Activated T-helper 1 cell treated with anti-CD3 and anti-CD28 coated beads, Interleukin-12 subunit alpha, Interleukin-12 subunit beta, Interleukin-2, Interleukin-4 antibody, amounts not matched to agents 30 ng/mL and 10 ng/mL and 1 ng/mL, durations not matched to agents 14 hours and 24 hours and 36 hours (primary cell): ENCODE results near the gene ZNF688. TPM values are rescaled to one million over a fixed set of nuclear protein-coding genes. Genes with fewer than 3 reads are reported as not detected.
"Not testable (repeated sequence)": the region's sequence is repeated elsewhere in the genome, so short reads cannot be mapped to it uniquely, and the experiment has no call there.

Experiments used
- DNase-seq: peaks from one replicate; pipeline ENCODE4 v3.0.0; 2021; ENCODE audit warnings: low spot score
- H3K27ac Mint-ChIP-seq: one replicate; pipeline ENCODE4 v1.8.0; 2021; ENCODE audit warnings: mild to moderate bottlenecking, mixed read lengths
- H3K27me3 Mint-ChIP-seq: one replicate; pipeline ENCODE4 v1.8.0; 2022; ENCODE audit warnings: mild to moderate bottlenecking, moderate library complexity, mixed read lengths; ENCODE audit not compliant: insufficient read depth
- H3K36me3 Mint-ChIP-seq: one replicate; pipeline ENCODE4 v1.8.0; 2021; ENCODE audit warnings: low read depth, mixed read lengths
- H3K4me1 Mint-ChIP-seq: one replicate; pipeline ENCODE4 v1.8.0; 2021; ENCODE audit warnings: low read depth, mixed read lengths
- H3K4me3 Mint-ChIP-seq: one replicate; pipeline ENCODE4 v1.8.0; 2021; ENCODE audit warnings: mild to moderate bottlenecking, moderate library complexity, mixed read lengths
- H3K9me3 Mint-ChIP-seq: one replicate; pipeline ENCODE4 v1.8.0; 2021; ENCODE audit warnings: mixed read lengths
- intact Hi-C: fragments of 100-400 bp; cut with micrococcal nuclease; formaldehyde crosslinking; loops from one replicate; pipeline ENCODE4 v1.15.1; 2024
- total RNA-seq: library from RNA; stranded (reverse); gene quantifications from 2 replicates; pipeline ENCODE4 v1.2.3, GENCODE V29; 2022

Gene ZNF688
- total RNA-seq, 1 donor from 2014 or later: 7.4 TPM

GRCh38 chr16:30522702-30523463, 48.6 kb downstream of the ZNF688 start:
- H3K9me3 Mint-ChIP-seq, H3K27me3 Mint-ChIP-seq, H3K4me3 Mint-ChIP-seq, DNase-seq, intact Hi-C loops: not testable (repeated sequence)
- peaks cover 16% of the 10 kb centered on the region for H3K4me1 Mint-ChIP-seq
- H3K36me3 Mint-ChIP-seq: peaks cover 32% of the 10 kb centered on the region
- H3K27ac Mint-ChIP-seq: peak overlapping the region; percentile 36

GRCh38 chr16:30521873-30522641, 49.5 kb downstream of the ZNF688 start:
- H3K27ac Mint-ChIP-seq: peak overlapping the region; percentile 36
- no peaks in the 10 kb centered on the region for H3K9me3 Mint-ChIP-seq
- intact Hi-C loops: no loop called here
- H3K4me1 Mint-ChIP-seq: peaks cover 9% of the 10 kb centered on the region
- H3K36me3 Mint-ChIP-seq: peaks cover 40% of the 10 kb centered on the region
- H3K27me3 Mint-ChIP-seq: no peaks in the 10 kb centered on the region
- H3K4me3 Mint-ChIP-seq: no peak overlapping the region
- DNase-seq: no peak

DNA sequence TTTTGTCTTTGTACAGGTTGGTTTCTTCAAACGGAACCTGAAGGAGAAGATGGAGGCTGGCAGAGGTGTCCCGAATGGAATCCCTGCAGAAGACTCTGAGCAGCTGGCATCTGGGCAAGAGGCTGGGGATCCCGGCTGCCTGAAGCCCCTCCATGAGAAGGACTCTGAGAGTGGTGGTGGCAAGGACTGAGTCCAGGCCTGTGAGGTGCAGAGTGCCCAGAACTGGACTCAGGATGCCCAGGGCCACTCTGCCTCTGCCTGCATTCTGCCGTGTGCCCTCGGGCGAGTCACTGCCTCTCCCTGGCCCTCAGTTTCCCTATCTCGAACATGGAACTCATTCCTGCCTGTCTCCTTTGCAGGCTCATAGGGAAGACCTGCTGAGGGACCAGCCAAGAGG, 50.0 kb downstream of the ZNF688 start:
- intact Hi-C loops: no loop called here
- no peak for DNase-seq
- H3K4me1 Mint-ChIP-seq: peaks cover 9% of the 10 kb centered on the region
- H3K27ac Mint-ChIP-seq: no peak overlapping the region
- H3K27me3 Mint-ChIP-seq: no peaks in the 10 kb centered on the region
- H3K4me3 Mint-ChIP-seq: no peak overlapping the region
- no peaks in the 10 kb centered on the region for H3K9me3 Mint-ChIP-seq
- peaks cover 42% of the 10 kb centered on the region for H3K36me3 Mint-ChIP-seq

Other genes starting within 250 kb of the ZNF688 start
- 100 and 104 TPM in 2 replicates for gene CD2BP2, start 216.4 kb downstream of the ZNF688 start, total RNA-seq
- 68.9 and 73.6 TPM in 2 replicates for gene TBC1D10B, start 201.2 kb downstream of the ZNF688 start, total RNA-seq
- gene MYL11, start 196.9 kb downstream of the ZNF688 start, total RNA-seq: 2.0 and 2.7 TPM in 2 replicates
- gene SEPTIN1, start 189.2 kb downstream of the ZNF688 start, total RNA-seq: 195 and 200 TPM in 2 replicates
- 20.2 and 21.4 TPM in 2 replicates for gene ZNF48, start 176.3 kb downstream of the ZNF688 start, total RNA-seq
- 8.1 and 8.9 TPM in 2 replicates for gene ZNF771, start 164.1 kb downstream of the ZNF688 start, total RNA-seq
- gene DCTPP1, start 141.7 kb downstream of the ZNF688 start, total RNA-seq: 173 and 178 TPM in 2 replicates
- gene SEPHS2, start 125.8 kb downstream of the ZNF688 start, total RNA-seq: 83.4 and 87.2 TPM in 2 replicates
- gene ITGAL, start 99.0 kb downstream of the ZNF688 start, total RNA-seq: 259 and 287 TPM in 2 replicates
- 13.7 and 14.6 TPM in 2 replicates for gene ZNF768, start 45.1 kb downstream of the ZNF688 start, total RNA-seq
- gene ZNF747, start 36.9 kb downstream of the ZNF688 start, total RNA-seq: 13.8 and 15.8 TPM in 2 replicates
- 17.9 and 21.2 TPM in 2 replicates for gene ZNF764, start 13.3 kb downstream of the ZNF688 start, total RNA-seq
- 19.2 and 21.5 TPM in 2 replicates for gene ZNF785, start 14.0 kb upstream of the ZNF688 start, total RNA-seq
- gene ZNF689, start 38.7 kb upstream of the ZNF688 start, total RNA-seq: 14.7 TPM in 2 replicates
- gene PRR14, start 79.2 kb upstream of the ZNF688 start, total RNA-seq: 91.9 and 97.4 TPM in 2 replicates
- 116 and 125 TPM in 2 replicates for gene FBRS, start 86.7 kb upstream of the ZNF688 start, total RNA-seq
- 91.1 and 93.4 TPM in 2 replicates for gene SRCAP, start 127.5 kb upstream of the ZNF688 start, total RNA-seq
- 42.4 and 43.6 TPM in 2 replicates for gene PHKG2, start 176.7 kb upstream of the ZNF688 start, total RNA-seq
- 4.4 and 5.6 TPM in 2 replicates for gene CFAP119, start 190.3 kb upstream of the ZNF688 start, total RNA-seq
- 98.2 and 98.5 TPM in 2 replicates for gene RNF40, start 190.6 kb upstream of the ZNF688 start, total RNA-seq
- gene ZNF629, start 215.5 kb upstream of the ZNF688 start, total RNA-seq: 2.7 and 3.2 TPM in 2 replicates